Measurements from ENCODE around the gene FOXD2.

The FOXD2 gene

GRCh38 chr1:47435506-47436303 lies 2.1 kb upstream of the FOXD2 start:
- H3K4me3 ChIP-seq (ENCODE audit: low read depth, low read length) = peak overlapping the region; percentile 86
- no peak for TF ChIP-seq CTCF (conservative IDR thresholded peaks at IDR 0.05; ENCODE audit: low read depth, low read length)

DNA sequence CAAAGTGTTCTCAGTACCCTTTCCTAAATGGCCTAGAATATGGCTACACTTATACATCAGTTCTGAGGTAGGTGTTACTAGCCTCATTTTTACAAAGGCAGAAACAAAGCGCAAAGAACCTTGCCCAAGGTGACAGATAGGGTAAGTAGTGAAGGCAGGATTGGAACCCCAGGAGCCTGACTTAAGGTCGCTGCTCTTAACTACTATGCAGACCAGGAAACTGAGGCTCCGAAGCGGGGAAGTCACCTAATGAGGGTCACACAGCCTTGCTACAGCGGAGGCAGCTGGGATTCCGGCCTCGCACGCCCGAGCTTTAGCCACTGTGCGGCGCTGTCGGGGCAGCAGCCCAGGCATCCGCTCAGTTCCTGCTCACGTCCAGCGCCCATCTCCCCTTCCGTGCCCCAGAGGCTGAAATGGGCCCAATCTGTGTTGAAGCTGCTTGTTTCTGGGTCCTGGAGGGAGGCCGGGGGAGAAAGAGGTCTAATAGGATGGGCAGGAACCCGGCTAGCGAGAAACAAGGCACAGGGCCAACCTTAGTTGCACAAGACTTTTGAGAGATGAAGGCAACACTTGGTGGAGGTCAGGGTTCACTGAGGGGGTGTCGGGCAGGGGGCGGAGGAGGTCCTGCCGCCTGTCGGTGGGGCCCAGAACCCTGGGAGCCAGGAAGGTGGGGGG lies 1.4 kb upstream of the FOXD2 start:
- peak; percentile 88 for DNase-seq (ENCODE audit: low read depth)
- peak; percentile 99 for TF ChIP-seq CTCF (conservative IDR thresholded peaks at IDR 0.05; ENCODE audit: low read depth, low read length)

More at GRCh38 chr1:47435506-47436303, 2.1 kb upstream of the FOXD2 start:
- DNase-seq (ENCODE audit: low read depth) = peak; percentile 58

GRCh38 chr1:47436979-47437446 lies 831 bp upstream of the FOXD2 start:
- TF ChIP-seq CTCF (conservative IDR thresholded peaks at IDR 0.05; ENCODE audit: low read depth, low read length) = no peak
- DNase-seq (ENCODE audit: low read depth) = peak; percentile 75
- H3K4me3 ChIP-seq (ENCODE audit: low read depth, low read length) = peak overlapping the region; percentile 86

More for the DNA sequence above, 1.4 kb upstream of the FOXD2 start:
- peak overlapping the region; percentile 86 for H3K4me3 ChIP-seq (ENCODE audit: low read depth, low read length)

DNA sequence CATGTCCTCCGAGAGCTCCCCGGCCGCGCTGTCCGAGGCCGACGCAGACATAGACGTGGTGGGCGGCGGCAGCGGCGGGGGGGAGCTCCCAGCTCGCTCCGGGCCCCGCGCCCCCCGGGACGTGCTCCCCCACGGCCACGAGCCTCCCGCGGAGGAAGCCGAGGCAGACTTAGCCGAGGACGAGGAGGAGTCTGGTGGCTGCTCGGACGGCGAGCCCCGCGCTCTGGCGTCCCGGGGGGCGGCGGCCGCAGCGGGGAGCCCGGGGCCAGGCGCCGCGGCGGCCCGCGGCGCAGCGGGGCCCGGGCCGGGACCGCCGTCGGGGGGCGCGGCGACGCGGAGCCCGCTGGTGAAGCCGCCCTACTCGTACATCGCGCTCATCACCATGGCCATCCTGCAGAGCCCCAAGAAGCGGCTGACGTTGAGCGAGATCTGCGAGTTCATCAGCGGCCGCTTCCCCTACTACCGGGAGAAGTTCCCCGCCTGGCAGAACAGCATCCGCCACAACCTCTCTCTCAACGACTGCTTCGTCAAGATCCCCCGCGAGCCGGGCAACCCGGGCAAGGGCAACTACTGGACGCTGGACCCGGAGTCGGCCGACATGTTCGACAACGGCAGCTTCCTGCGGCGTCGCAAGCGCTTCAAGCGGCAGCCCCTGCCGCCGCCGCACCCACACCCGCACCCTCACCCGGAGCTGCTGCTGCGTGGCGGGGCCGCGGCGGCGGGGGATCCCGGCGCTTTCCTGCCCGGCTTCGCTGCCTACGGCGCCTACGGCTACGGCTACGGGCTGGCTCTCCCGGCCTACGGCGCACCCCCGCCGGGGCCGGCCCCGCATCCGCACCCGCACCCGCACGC lies 547 bp downstream of the FOXD2 start:
- peak; percentile 54 for DNase-seq (ENCODE audit: low read depth)
- H3K4me3 ChIP-seq (ENCODE audit: low read depth, low read length) = peak overlapping the region; percentile 86
- no peak for TF ChIP-seq CTCF (conservative IDR thresholded peaks at IDR 0.05; ENCODE audit: low read depth, low read length)

DNA sequence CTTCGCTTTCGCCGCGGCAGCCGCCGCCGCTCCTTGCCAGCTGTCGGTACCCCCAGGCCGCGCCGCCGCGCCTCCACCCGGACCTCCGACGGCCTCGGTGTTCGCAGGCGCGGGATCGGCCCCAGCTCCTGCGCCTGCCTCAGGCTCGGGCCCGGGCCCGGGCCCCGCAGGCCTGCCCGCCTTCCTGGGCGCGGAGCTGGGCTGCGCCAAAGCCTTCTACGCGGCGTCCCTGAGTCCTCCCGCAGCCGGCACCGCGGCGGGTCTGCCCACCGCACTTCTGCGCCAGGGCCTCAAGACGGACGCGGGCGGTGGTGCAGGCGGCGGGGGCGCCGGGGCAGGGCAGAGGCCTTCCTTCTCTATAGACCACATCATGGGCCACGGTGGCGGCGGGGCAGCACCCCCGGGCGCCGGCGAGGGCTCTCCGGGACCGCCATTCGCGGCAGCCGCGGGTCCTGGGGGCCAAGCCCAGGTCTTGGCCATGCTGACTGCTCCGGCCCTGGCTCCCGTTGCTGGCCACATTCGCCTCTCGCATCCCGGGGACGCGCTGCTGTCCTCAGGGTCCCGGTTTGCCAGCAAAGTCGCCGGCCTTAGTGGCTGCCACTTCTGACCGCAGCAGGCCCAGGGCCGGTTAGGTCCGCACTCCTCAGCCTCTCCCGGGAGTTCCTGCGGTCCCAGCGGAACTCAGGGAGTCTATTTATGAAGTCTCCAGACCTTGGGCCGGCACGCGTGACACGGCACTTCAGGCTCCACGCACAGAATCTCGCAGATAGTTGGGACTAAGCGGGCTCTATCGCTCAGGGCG lies 1.4 kb downstream of the FOXD2 start:
- H3K4me3 ChIP-seq (ENCODE audit: low read depth, low read length) = peak overlapping the region; percentile 86

More for the DNA sequence above, 1.4 kb downstream of the FOXD2 start:
- DNase-seq (ENCODE audit: low read depth) = peak; percentile 31
- TF ChIP-seq CTCF (conservative IDR thresholded peaks at IDR 0.05; ENCODE audit: low read depth, low read length) = no peak

All from choroid plexus epithelial cell (primary cell).